C4-2B (cell line): Measurements from ENCODE around the gene NIPAL1.

Experiments used
- CTCF ChIP-seq: fragments of 450-650 bp; conservative IDR thresholded peaks from 2 replicates; pipeline ENCODE4 v1.5.1; 2017; ENCODE audit warnings: mild to moderate bottlenecking
- ZFX ChIP-seq: fragments of 450-650 bp; IDR thresholded peaks from 2 replicates; pipeline ENCODE4 v1.6.1; 2017

GRCh38 chr4:48085821-48086589 lies 69.4 kb downstream of the NIPAL1 start:
- no peak for TF ChIP-seq CTCF
- TF ChIP-seq ZFX, result no peak
